Osteocyte (in vitro differentiated cells): ENCODE data around the gene DAPK2. TPM values are rescaled to one million over a fixed set of nuclear protein-coding genes. Genes with fewer than 3 reads are reported as not detected.

ENCODE experiments used
- DNase-seq: peaks from one replicate; pipeline ENCODE4 v3.0.0; 2021; ENCODE audit warnings: mixed read lengths; ENCODE audit not compliant: unreplicated experiment; ENCODE audit errors: extremely low spot score
- H3K27ac Mint-ChIP-seq: one replicate; pipeline ENCODE4 v1.8.0; 2021; ENCODE audit warnings: mild to moderate bottlenecking, mixed read lengths; ENCODE audit not compliant: unreplicated experiment
- H3K27me3 Mint-ChIP-seq: one replicate; pipeline ENCODE4 v1.8.0; 2021; ENCODE audit warnings: mixed read lengths; ENCODE audit not compliant: unreplicated experiment
- H3K36me3 Mint-ChIP-seq: one replicate; pipeline ENCODE4 v1.8.0; 2021; ENCODE audit warnings: mixed read lengths; ENCODE audit not compliant: unreplicated experiment
- H3K4me1 Mint-ChIP-seq: one replicate; pipeline ENCODE4 v1.8.0; 2021; ENCODE audit warnings: mixed read lengths; ENCODE audit not compliant: unreplicated experiment
- H3K4me3 Mint-ChIP-seq: one replicate; pipeline ENCODE4 v1.8.0; 2021; ENCODE audit warnings: mild to moderate bottlenecking, moderate library complexity, mixed read lengths; ENCODE audit not compliant: unreplicated experiment
- H3K9me3 Mint-ChIP-seq: one replicate; pipeline ENCODE4 v1.8.0; 2021; ENCODE audit warnings: mixed read lengths; ENCODE audit not compliant: unreplicated experiment
- total RNA-seq: library from RNA; stranded (reverse); gene quantifications from 2 replicates; pipeline ENCODE4 v1.2.1, GENCODE V29; 2021
- TF ChIP-seq, protein P1 (sequence below): fragments of 200-600 bp; sonication (generic); IDR thresholded peaks from 2 replicates; pipeline ENCODE4 v1.5.0; 2021; ENCODE audit warnings: antibody characterized with exemption, mild to moderate bottlenecking, moderate library complexity

DAPK2 gene
- total RNA-seq, 1 donor from 2014 or later: 17.6 TPM

DNA sequence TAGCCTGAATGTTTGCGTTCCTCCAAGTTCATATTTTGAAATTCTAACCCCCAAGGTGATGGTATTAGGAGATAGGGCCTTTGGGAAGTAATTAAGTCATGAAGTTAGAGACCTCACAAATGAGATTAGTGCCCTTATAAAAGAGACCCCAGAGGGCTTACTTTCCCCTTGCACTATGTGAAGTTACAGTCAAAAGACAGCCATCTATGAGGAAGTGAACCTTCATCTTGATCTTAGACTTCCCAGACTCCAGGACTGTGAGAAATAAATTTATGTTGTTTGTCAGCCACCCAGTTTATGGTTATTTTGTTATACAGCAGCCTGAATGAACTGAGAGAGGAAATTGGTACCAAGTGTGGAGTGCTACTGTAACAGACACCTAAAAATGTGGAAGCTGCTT is 74.4 kb downstream of the DAPK2 start:
- H3K27ac Mint-ChIP-seq: no peak overlapping the region
- peaks cover 25% of the 10 kb centered on the region for H3K4me1 Mint-ChIP-seq
- no peaks in the 10 kb centered on the region for H3K9me3 Mint-ChIP-seq
- H3K4me3 Mint-ChIP-seq: no peak overlapping the region
- DNase-seq: no peak
- peaks cover 7% of the 10 kb centered on the region for H3K36me3 Mint-ChIP-seq
- TF ChIP-seq, protein P1, sequence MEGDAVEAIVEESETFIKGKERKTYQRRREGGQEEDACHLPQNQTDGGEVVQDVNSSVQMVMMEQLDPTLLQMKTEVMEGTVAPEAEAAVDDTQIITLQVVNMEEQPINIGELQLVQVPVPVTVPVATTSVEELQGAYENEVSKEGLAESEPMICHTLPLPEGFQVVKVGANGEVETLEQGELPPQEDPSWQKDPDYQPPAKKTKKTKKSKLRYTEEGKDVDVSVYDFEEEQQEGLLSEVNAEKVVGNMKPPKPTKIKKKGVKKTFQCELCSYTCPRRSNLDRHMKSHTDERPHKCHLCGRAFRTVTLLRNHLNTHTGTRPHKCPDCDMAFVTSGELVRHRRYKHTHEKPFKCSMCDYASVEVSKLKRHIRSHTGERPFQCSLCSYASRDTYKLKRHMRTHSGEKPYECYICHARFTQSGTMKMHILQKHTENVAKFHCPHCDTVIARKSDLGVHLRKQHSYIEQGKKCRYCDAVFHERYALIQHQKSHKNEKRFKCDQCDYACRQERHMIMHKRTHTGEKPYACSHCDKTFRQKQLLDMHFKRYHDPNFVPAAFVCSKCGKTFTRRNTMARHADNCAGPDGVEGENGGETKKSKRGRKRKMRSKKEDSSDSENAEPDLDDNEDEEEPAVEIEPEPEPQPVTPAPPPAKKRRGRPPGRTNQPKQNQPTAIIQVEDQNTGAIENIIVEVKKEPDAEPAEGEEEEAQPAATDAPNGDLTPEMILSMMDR: no peak
- no peaks in the 10 kb centered on the region for H3K27me3 Mint-ChIP-seq

DNA sequence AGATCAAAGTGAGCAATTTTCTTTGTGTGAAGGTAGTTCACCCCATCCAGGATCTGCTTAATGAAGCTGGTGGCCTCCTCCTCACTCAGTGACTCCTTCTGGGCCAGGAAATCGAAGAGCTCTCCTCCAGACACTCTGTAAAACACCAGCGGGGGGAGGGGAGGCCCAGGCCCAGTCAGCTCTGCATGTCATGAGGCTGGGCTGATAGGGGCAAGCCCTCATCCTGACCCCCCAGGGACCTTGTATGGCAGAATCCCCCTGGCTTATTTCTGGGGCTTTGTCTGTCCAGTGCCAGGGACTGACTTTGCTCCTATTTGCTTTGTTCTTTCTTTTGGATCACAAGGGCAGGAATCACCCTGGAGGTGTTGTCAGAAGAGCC is 74.9 kb downstream of the DAPK2 start:
- H3K27me3 Mint-ChIP-seq: no peaks in the 10 kb centered on the region
- H3K4me3 Mint-ChIP-seq: no peak overlapping the region
- peaks cover 7% of the 10 kb centered on the region for H3K36me3 Mint-ChIP-seq
- no peaks in the 10 kb centered on the region for H3K9me3 Mint-ChIP-seq
- DNase-seq: peak; percentile 64
- no peak overlapping the region for H3K27ac Mint-ChIP-seq
- TF ChIP-seq, protein P1: no peak
- peaks cover 25% of the 10 kb centered on the region for H3K4me1 Mint-ChIP-seq

DNA sequence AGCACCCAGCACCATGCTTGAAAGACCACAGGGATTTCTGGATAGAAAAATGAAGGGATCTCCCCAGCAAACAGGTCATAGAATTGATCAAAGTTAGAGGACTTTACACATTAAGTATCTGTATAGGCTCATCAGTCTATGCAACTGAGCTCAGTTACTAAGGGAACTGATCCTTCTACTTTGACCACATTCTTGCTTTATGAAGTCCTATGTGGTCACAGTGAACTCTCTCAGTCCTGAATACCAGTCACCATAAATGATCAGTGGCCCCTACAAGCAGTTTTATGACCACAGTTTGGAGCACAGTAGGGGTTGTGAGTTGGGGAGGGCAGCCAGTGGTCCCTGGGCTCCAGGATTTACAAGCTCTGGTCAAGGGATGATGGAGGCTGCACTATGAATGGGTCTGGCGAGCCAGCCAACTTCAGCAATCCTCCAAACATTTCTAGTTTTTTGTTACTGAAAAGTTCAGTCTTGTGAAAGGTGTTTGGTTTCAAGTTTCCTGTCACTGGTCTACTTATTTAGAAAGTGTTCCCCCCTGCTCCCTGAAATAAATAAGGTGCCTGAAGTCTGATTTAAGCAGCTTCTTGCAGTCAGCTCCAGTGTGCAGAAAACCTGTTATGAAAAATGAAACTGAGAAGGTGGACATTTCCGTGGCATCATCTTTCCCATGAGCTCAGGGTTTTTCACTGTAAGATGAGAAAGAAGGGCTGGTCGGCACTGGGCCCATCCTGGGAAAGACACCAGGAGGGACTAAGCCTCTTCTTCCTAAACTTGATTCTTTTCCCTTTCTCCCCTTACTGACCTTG is 75.5 kb downstream of the DAPK2 start:
- Mint-ChIP-seq H3K36me3 (peaks cover 12% of the 10 kb centered on the region), H3K27me3 (no peaks in the 10 kb centered on the region), H3K4me3 (no peak overlapping the region), H3K27ac (no peak overlapping the region), H3K4me1 (peaks cover 25% of the 10 kb centered on the region), H3K9me3 (no peaks in the 10 kb centered on the region)
- DNase-seq: peak; percentile 21
- TF ChIP-seq, protein P1: no peak

DNA sequence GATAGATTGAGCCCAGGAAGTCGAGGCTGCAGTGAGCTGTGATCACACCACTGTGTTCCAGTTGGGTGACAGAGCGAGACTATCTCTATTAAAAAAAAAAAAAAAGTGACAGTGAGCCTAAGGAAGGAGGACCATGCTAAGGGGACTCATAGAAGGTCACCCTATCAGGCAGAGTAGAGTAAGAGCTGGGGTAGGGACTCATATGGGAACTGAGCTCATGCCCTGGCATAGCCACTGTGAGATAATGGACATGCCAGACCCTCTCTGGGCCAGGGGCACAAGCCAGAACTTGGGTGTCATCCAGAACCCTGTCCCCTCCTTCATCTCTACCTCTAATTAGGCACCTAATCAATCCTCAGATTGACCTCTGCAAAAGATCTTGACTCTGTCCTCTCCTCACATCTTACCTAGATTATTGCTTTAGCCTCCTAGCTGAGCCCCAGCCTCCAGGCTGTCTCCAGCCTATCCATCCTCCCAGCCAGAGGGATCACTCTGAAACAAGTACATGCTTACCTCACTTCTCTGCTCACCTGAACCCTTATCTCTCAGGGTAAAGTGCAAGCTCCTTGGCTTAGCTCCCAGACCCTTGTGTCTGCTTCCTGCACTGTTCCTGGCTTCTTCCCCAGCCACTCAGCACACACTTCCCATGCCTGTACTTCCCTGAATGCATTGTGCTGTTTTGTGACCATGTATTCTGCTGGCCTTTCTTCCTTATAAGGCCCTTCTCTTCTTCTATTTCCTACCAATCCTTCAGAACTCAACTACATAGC is 76.4 kb downstream of the DAPK2 start:
- peaks cover 22% of the 10 kb centered on the region for H3K4me1 Mint-ChIP-seq
- no peaks in the 10 kb centered on the region for H3K27me3 Mint-ChIP-seq
- no peak overlapping the region for H3K27ac Mint-ChIP-seq
- peaks cover 14% of the 10 kb centered on the region for H3K36me3 Mint-ChIP-seq
- H3K9me3 Mint-ChIP-seq: peaks cover 1% of the 10 kb centered on the region
- TF ChIP-seq, protein P1: no peak
- no peak for DNase-seq
- no peak overlapping the region for H3K4me3 Mint-ChIP-seq

DNA sequence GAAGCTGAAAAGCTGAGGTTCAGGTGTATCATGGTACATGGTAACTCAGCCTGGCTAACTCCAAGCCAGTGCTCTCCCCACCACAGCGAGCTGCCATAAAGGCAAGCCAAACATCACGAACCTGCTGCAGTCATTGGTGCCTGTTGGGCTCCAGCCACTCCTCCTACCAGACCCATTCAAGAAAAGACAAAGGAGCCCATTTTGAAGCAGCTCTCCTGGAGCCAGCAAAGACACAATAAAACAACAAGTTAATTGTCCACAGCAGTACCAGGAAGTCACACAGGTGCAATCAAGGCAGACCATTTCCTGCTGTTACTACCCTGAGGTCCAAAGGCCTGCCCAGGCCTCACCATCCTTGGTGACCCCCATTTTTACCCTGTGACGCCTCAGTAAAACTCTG is 77.6 kb downstream of the DAPK2 start:
- TF ChIP-seq, protein P1: no peak
- H3K36me3 Mint-ChIP-seq: peaks cover 18% of the 10 kb centered on the region
- no peak overlapping the region for H3K27ac Mint-ChIP-seq

More for the DNA sequence above, 77.6 kb downstream of the DAPK2 start:
- DNase-seq: peak; percentile 25
- peaks cover 11% of the 10 kb centered on the region for H3K9me3 Mint-ChIP-seq
- H3K4me1 Mint-ChIP-seq: peaks cover 10% of the 10 kb centered on the region
- H3K27me3 Mint-ChIP-seq: no peaks in the 10 kb centered on the region
- H3K4me3 Mint-ChIP-seq: no peak overlapping the region
